Endothelial cell of umbilical vein (primary cell): ENCODE results near the gene CS. TPM values are rescaled to one million over a fixed set of nuclear protein-coding genes. Genes with fewer than 3 reads are reported as not detected.

Source experiments
- BruUV-seq: library from RNA; stranded (reverse); fragments of 400-500 nt; replicated peaks from 2 replicates; lab custom pipeline; 2021; lab: Mats Ljungman, UMichigan
- CTCF ChIA-PET: fragments of 300-600, 350-600 bp; sonication (Branson Sonifier 250); formaldehyde crosslinking; loops from one replicate; lab custom pipeline; 2021; ENCODE audit warnings: antibody characterized with exemption, inconsistent platforms; lab: Charles Lee
- POLR2A ChIA-PET: fragments of 300-600, 350-600 bp; sonication (Branson Sonifier 250); formaldehyde crosslinking; loops from one replicate; lab custom pipeline; 2021; ENCODE audit warnings: antibody characterized with exemption, inconsistent platforms; lab: Charles Lee
- DNase-seq: peaks from one replicate; pipeline ENCODE4 v3.0.0-alpha.2; 2011; ENCODE audit warnings: low read depth, low spot score
- FAIRE-seq: peaks from 2 replicates; lab custom pipeline; 2011; peaks lifted over from hg19 to GRCh38; lab: Jason Lieb, UNC
- H2AFZ ChIP-seq: 2 replicates; pipeline ENCODE4 v1.6.0; 2012; ENCODE audit warnings: low read depth, low read length, control low read depth, inconsistent platforms
- H3K27ac ChIP-seq: 2 replicates; pipeline ENCODE4 v1.5.1; 2011; ENCODE audit warnings: low read depth, mild to moderate bottlenecking, control low read depth, low read length, moderate library complexity; ENCODE audit not compliant: insufficient read depth
- H3K27me3 ChIP-seq, 2 experiments: 2 replicates each; pipeline versions ENCODE4 v1.6.0 to v1.6.1; 2011; ENCODE audit warnings: low read length in 2 of 2, mixed read lengths in 1 of 2; ENCODE audit not compliant: control insufficient read depth in 2 of 2, insufficient read depth in 2 of 2
- H3K36me3 ChIP-seq, 2 experiments: 2 replicates in 1 of 2; 3 replicates in 1 of 2; pipeline ENCODE4 v1.5.1; 2011; ENCODE audit warnings: low read length in 2 of 2, mild to moderate bottlenecking in 1 of 2, moderate library complexity in 1 of 2; ENCODE audit not compliant: control insufficient read depth in 2 of 2, insufficient read depth in 2 of 2; ENCODE audit errors: extremely low read depth in 1 of 2
- H3K4me1 ChIP-seq: 3 replicates; pipeline ENCODE4 v1.5.1; 2011; ENCODE audit warnings: mild to moderate bottlenecking, low read length; ENCODE audit not compliant: control insufficient read depth, insufficient read depth; ENCODE audit errors: extremely low read depth
- H3K4me2 ChIP-seq: 2 replicates; pipeline ENCODE4 v1.6.1; 2011; ENCODE audit warnings: low read length, control low read depth, mixed read lengths; ENCODE audit not compliant: insufficient read depth
- H3K4me3 ChIP-seq, 3 experiments: fragments of 200-600 bp in 1 of 3; sonication (generic), shearing (Covaris generic) in 1 of 3; replicated peaks in 1 of 3; 2 replicates each; pipeline ENCODE4 v1.5.1; 2011 to 2016; ENCODE audit warnings: control low read depth in 3 of 3, low read length in 3 of 3, mild to moderate bottlenecking in 2 of 3, inconsistent platforms in 1 of 3, low read depth in 1 of 3, moderate library complexity in 1 of 3; ENCODE audit not compliant: insufficient read depth in 1 of 3
- H3K79me2 ChIP-seq: 2 replicates; pipeline ENCODE4 v1.6.0; 2012; ENCODE audit warnings: low read length, inconsistent platforms; ENCODE audit not compliant: control insufficient read depth, insufficient read depth
- H3K9ac ChIP-seq: replicated peaks from 2 replicates; pipeline ENCODE3; 2011; ENCODE audit warnings: low read length, control low read depth; ENCODE audit not compliant: insufficient read depth; ENCODE audit errors: extremely low read depth
- H3K9me1 ChIP-seq: replicated peaks from 3 replicates; pipeline ENCODE4 v1.6.0; 2011; ENCODE audit warnings: mild to moderate bottlenecking, low read length; ENCODE audit not compliant: control insufficient read depth, insufficient read depth; ENCODE audit errors: extremely low read depth
- H3K9me3 ChIP-seq: replicated peaks from 2 replicates; pipeline ENCODE4 v1.5.1; 2012; ENCODE audit warnings: low read length, inconsistent platforms; ENCODE audit not compliant: control insufficient read depth, insufficient read depth
- H4K20me1 ChIP-seq: replicated peaks from 2 replicates; pipeline ENCODE3; 2011; ENCODE audit warnings: mild to moderate bottlenecking, low read length; ENCODE audit not compliant: control insufficient read depth, insufficient read depth; ENCODE audit errors: extremely low read depth
- CTCF ChIP-seq, 2 donors: IDR thresholded peaks; 1 replicate in 1 of 2; 2 replicates in 1 of 2; pipeline ENCODE4 v1.5.1; 2011; ENCODE audit warnings: low read length in 2 of 2, mild to moderate bottlenecking in 2 of 2, moderate library complexity in 2 of 2, control low read depth in 1 of 2, inconsistent platforms in 1 of 2, low read depth in 1 of 2; ENCODE audit not compliant: insufficient read depth in 1 of 2; ENCODE audit errors: extremely low read depth in 1 of 2
- EZH2 ChIP-seq: IDR thresholded peaks from 2 replicates; pipeline ENCODE4 v1.6.1; 2012; ENCODE audit warnings: borderline replicate concordance, low read depth, mild to moderate bottlenecking, moderate library complexity, low read length, inconsistent platforms; ENCODE audit not compliant: severe bottlenecking
- FOS ChIP-seq: IDR thresholded peaks from 2 replicates; pipeline ENCODE4 v1.6.1; 2011; ENCODE audit warnings: mild to moderate bottlenecking, low read length, moderate library complexity, borderline replicate concordance; ENCODE audit not compliant: insufficient read depth
- GATA2 ChIP-seq: IDR thresholded peaks from 2 replicates; pipeline ENCODE4 v1.7.0; 2011; ENCODE audit warnings: low read depth, mild to moderate bottlenecking, moderate library complexity, mixed read lengths, low read length; ENCODE audit not compliant: insufficient read length, insufficient read depth
- JUN ChIP-seq: IDR thresholded peaks from 2 replicates; pipeline ENCODE4 v1.6.1; 2011; ENCODE audit warnings: borderline replicate concordance, low read depth; ENCODE audit not compliant: insufficient read length, insufficient read depth
- MAX ChIP-seq: IDR thresholded peaks from 2 replicates; pipeline ENCODE4 v1.6.1; 2011; ENCODE audit not compliant: insufficient read depth, insufficient read length
- MYC ChIP-seq: IDR thresholded peaks from one replicate; pipeline ENCODE4 v1.6.1; 2011; ENCODE audit warnings: mild to moderate bottlenecking, low read depth, low read length
- POLR2A ChIP-seq: IDR thresholded peaks from 2 replicates; pipeline ENCODE4 v1.6.1; 2012; ENCODE audit warnings: low read depth, mild to moderate bottlenecking, control low read depth, low read length
- POLR2AphosphoS5 ChIP-seq: IDR thresholded peaks from 2 replicates; pipeline ENCODE4 v1.6.1; 2012; ENCODE audit warnings: low read depth, mild to moderate bottlenecking, control low read depth, low read length, moderate library complexity; ENCODE audit not compliant: insufficient read depth
- dilution Hi-C: fragments of 300-500 bp; cut with MboI; formaldehyde crosslinking; loops from one replicate; pipeline ENCODE4 v1.15.0; 2019; ENCODE audit warnings: low sequenced_read_pairs; ENCODE audit not compliant: extremely low pct_ligation_motif_present
- intact Hi-C: fragments of 100-400 bp; cut with micrococcal nuclease; formaldehyde crosslinking; loops from one replicate; pipeline ENCODE4 v1.10.0; 2022
- polyA plus RNA-seq, 4 experiments: library from polyadenylated mRNA; depleted of rRNA in 3 of 4; stranded (reverse) in 3 of 4; unstranded in 1 of 4; fragments of >200 nt; gene quantifications; 2 replicates each; pipeline versions ENCODE4 v1.2.1 to v1.2.3, GENCODE V29; 2011 to 2012; ENCODE audit warnings: missing spikeins in 1 of 4
- total RNA-seq: library from RNA; stranded (reverse); gene quantifications from 2 replicates; pipeline ENCODE4 v1.2.3, GENCODE V29; 2021

Gene CS
- total and polyA plus RNA-seq, 2 donors (not counting 3 experiments of a cell fraction or from before 2014, with no cell fraction given), result 129 to 312 TPM

GRCh38 chr12:56258820-56259183 lies 41.3 kb downstream of the CS start:
- peaks cover 26% of the 10 kb centered on the region for H3K79me2 ChIP-seq
- intact Hi-C loops (loop anchor here (1.0 kb wide), 4 partner anchors 7 to 141 kb away; partner anchors contain the start of genes COQ10A, NABP2 and ZC3H10), dilution Hi-C loops (no loop called here)
- ChIA-PET POLR2A (interaction anchor here (1.6 kb wide), 1 partner anchor 37 kb away, joined by 3 read pairs; the partner anchor contains the start of gene RNF41), CTCF (interaction anchor here (1.2 to 4.0 kb wide), 9 partner anchors 9 to 205 kb away, joined by 3 to 50 read pairs (median 11); partner anchors contain the start of genes COQ10A, RNF41 and SMARCC2)
- peaks cover 11 to 18% of the 10 kb centered on the region in 2 experiments for H3K36me3 ChIP-seq
- peak overlapping the region; percentile 80 for H3K4me2 ChIP-seq
- FAIRE-seq, result no peak
- peak overlapping the region; percentile 81 for H3K9ac ChIP-seq
- TF ChIP-seq GATA2 (no peak), FOS (no peak), POLR2AphosphoS5 (no peak), MYC (no peak), CTCF (IDR thresholded peaks at IDR 0.05; ENCODE audit: extremely low read depth in 1 of 2, insufficient read depth in 1 of 2, low read depth in 1 of 2, low read length in 2 of 2) (no peak), JUN (no peak), MAX (no peak), EZH2 (no peak), POLR2A (no peak)
- peaks cover 18% of the 10 kb centered on the region for H3K4me1 ChIP-seq
- H2AFZ ChIP-seq, result peak overlapping the region; percentile 87
- no peaks in the 10 kb centered on the region for H3K27me3 ChIP-seq
- H4K20me1 ChIP-seq, result no peaks in the 10 kb centered on the region
- BruUV-seq, result no TSS peak
- H3K27ac ChIP-seq, result no peak overlapping the region
- no peak for DNase-seq
- peak overlapping the region; percentile 84 to 96 (median 91) for H3K4me3 ChIP-seq
- no peaks in the 10 kb centered on the region for H3K9me3 ChIP-seq
- no peaks in the 10 kb centered on the region for H3K9me1 ChIP-seq
